CD4-positive, CD25-positive, alpha-beta regulatory T cell (primary cell): ENCODE data around the gene SHC2. TPM values are rescaled to one million over a fixed set of nuclear protein-coding genes. Genes with fewer than 3 reads are reported as not detected.
A peak's percentile ranks its signal among the peaks of the same experiment; 100 is the strongest.
"Not testable (repeated sequence)": the region's sequence is repeated elsewhere in the genome, so short reads cannot be mapped to it uniquely, and the experiment has no call there.

Experiments used
- ATAC-seq, 2 donors: fragments of 150-1000 bp; cut with Tn5 transposase; one replicate each; pipeline ENCODE4 v1.10.0; 2021; ENCODE audit warnings: low read depth in 2 of 2, moderate number of reproducible peaks in 2 of 2, moderate library complexity in 1 of 2
- DNase-seq, 3 donors: peaks; one replicate each; pipeline versions ENCODE4 v3.0.0 to v3.0.0-alpha.2; 2012 to 2022; ENCODE audit warnings: mixed read lengths in 1 of 3
- H3K27ac ChIP-seq: one replicate; pipeline ENCODE4 v1.7.0; 2013; ENCODE audit warnings: mild to moderate bottlenecking, low read length; ENCODE audit not compliant: insufficient read depth, poor library complexity, severe bottlenecking
- H3K27me3 ChIP-seq: one replicate; pipeline ENCODE4 v1.7.0; 2013; ENCODE audit warnings: low read length; ENCODE audit not compliant: control insufficient read depth, insufficient read depth
- H3K36me3 ChIP-seq: one replicate; pipeline ENCODE4 v1.7.0; 2013; ENCODE audit warnings: mild to moderate bottlenecking, low read length, moderate library complexity; ENCODE audit not compliant: control insufficient read depth, insufficient read depth
- H3K4me1 ChIP-seq: 2 replicates; pipeline ENCODE4 v1.7.0; 2013; ENCODE audit warnings: mild to moderate bottlenecking, low read length; ENCODE audit not compliant: insufficient read depth, control insufficient read depth, poor library complexity, severe bottlenecking
- H3K4me3 ChIP-seq: one replicate; pipeline ENCODE4 v1.7.0; 2013; ENCODE audit warnings: low read depth, mild to moderate bottlenecking, low read length, moderate library complexity
- H3K9me3 ChIP-seq, 2 experiments: 1 replicate in 1 of 2; 2 replicates in 1 of 2; pipeline ENCODE4 v1.7.0; 2013; ENCODE audit warnings: low read length in 2 of 2, mild to moderate bottlenecking in 1 of 2, moderate library complexity in 1 of 2; ENCODE audit not compliant: control insufficient read depth in 2 of 2
- H3K27ac Mint-ChIP-seq, 3 donors: one replicate each; pipeline ENCODE4 v1.8.0; 2020 to 2022; ENCODE audit warnings: mild to moderate bottlenecking in 3 of 3, mixed read lengths in 3 of 3, moderate library complexity in 2 of 3
- H3K27me3 Mint-ChIP-seq: one replicate; pipeline ENCODE4 v1.8.0; 2022; ENCODE audit warnings: mild to moderate bottlenecking, mixed read lengths
- H3K36me3 Mint-ChIP-seq: one replicate; pipeline ENCODE4 v1.8.0; 2020; ENCODE audit warnings: mixed read lengths
- H3K4me1 Mint-ChIP-seq, 4 donors: one replicate each; pipeline ENCODE4 v1.8.0; 2020 to 2022; ENCODE audit warnings: mixed read lengths in 4 of 4, mild to moderate bottlenecking in 1 of 4
- H3K4me3 Mint-ChIP-seq, 4 donors: one replicate each; pipeline ENCODE4 v1.8.0; 2020 to 2022; ENCODE audit warnings: mild to moderate bottlenecking in 4 of 4, mixed read lengths in 4 of 4, moderate library complexity in 3 of 4
- H3K9me3 Mint-ChIP-seq, 7 donors: one replicate each; pipeline ENCODE4 v1.8.0; 2020 to 2022; ENCODE audit warnings: mixed read lengths in 7 of 7, mild to moderate bottlenecking in 3 of 7, moderate library complexity in 2 of 7
- polyA plus RNA-seq, 4 donors: library from polyadenylated mRNA; unstranded; fragments of 300-500 nt; fragmentation: Illumina TruSeq; gene quantifications; one replicate each; pipeline ENCODE4 v1.2.3, GENCODE V29; 2021
- total RNA-seq: library from RNA; stranded (reverse); gene quantifications from one replicate; pipeline ENCODE4 v1.2.3, GENCODE V29; 2022

Gene SHC2
- total and polyA plus RNA-seq, 5 donors from 2014 or later = not detected

DNA sequence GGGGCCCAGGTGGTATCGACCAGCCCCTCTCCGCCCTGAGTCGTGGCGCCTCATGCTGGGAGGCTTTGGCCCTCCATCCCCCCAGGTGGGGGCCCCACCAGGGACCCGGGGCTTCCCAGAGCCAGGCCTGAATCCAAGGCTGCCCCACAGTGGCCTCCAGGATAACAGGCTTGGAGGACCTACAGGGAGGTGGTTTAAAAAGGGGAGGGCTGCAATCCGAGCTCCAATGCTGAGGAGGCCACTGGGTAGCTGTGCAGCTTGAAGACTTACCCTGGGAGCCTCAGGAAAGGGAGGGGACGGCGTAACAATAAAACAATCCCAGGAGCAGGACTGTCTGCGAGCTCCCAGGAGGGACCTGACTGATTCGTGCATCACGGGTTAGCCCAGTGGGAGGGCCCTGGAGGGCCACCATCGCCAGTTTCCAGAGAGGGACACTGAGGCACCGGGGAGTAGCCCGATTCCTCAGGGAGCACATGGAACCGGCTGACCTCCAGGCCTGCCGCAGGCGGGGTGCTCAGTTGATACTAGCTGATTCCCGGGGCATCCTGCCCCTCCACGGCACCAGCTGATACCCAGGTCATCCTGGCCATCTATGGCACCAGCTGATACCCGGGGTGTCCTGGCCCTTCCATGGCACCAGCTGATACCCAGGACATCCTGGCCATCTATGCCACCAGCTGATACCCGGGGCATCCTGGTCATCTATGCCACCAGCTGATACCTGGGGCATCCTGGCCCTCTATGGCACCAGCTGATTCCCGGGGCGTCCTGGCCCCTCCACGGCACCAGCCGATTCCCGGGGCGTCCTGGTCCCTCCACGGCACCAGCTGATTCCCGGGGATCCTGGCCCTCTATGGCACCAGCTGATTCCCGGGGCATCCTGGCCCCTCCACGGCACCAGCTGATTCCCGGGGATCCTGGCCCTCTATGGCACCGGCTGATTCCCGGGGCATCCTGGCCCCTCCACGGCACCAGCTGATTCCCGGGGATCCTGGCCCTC is 48.2 kb downstream of the SHC2 start:
- ATAC-seq (no peak), DNase-seq (no peak)
- H3K4me1 ChIP-seq = peaks cover 18% of the 10 kb centered on the region
- H3K9me3 ChIP-seq = no peaks in the 10 kb centered on the region
- H3K27me3 Mint-ChIP-seq = peaks cover 12% of the 10 kb centered on the region
- H3K27me3 ChIP-seq = no peaks in the 10 kb centered on the region
- H3K4me1 Mint-ChIP-seq = peaks cover 0 to 6% (median 4%) of the 10 kb centered on the region in 4 donors
- no peak overlapping the region for H3K4me3 Mint-ChIP-seq
- no peak overlapping the region for H3K27ac Mint-ChIP-seq
- H3K27ac ChIP-seq = no peak overlapping the region
- H3K36me3 ChIP-seq = no peaks in the 10 kb centered on the region
- H3K9me3 Mint-ChIP-seq = peaks cover 0 to 3% (median 0%) of the 10 kb centered on the region in 7 donors
- no peak overlapping the region for H3K4me3 ChIP-seq
- H3K36me3 Mint-ChIP-seq = no peaks in the 10 kb centered on the region

DNA sequence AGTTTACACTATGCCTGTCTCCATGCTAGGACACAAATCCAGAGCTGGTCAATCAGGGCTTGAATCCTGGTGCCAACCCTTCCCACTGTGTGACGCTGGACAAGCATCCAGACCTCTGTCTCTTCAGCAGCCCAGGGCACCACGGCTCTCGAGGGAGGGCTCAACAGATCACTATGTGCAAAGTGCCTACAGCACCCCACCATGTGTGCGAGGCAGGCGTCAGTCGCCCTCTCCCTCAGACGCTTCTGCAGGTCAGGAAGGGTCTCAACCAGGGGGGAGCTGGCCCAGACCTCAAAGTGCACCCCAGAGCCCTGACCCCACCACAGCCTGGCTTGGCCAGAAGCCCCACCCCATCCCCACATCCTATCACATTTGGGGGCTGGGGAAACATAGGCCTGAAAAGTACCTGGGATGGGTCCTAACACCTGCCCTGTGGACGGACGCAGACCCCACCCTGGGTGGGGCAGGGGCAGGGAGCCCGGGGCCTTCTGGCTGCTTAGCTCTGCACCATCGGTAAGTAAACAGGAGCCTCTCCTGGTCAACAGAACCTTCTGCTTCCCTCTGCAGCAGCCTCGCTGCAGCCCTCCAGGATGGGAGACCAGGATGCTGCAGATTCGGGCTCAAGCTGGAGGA is 49.0 kb downstream of the SHC2 start:
- Histone ChIP-seq H3K27me3 (no peaks in the 10 kb centered on the region), H3K27ac (no peak overlapping the region), H3K9me3 (no peaks in the 10 kb centered on the region), H3K4me3 (no peak overlapping the region), H3K4me1 (peaks cover 18% of the 10 kb centered on the region), H3K36me3 (no peaks in the 10 kb centered on the region)
- no peak for DNase-seq
- Mint-ChIP-seq H3K4me1 (peaks cover 0 to 6% (median 4%) of the 10 kb centered on the region in 4 donors), H3K27me3 (peaks cover 12% of the 10 kb centered on the region), H3K9me3 (peaks cover 0 to 3% (median 0%) of the 10 kb centered on the region in 7 donors), H3K36me3 (no peaks in the 10 kb centered on the region), H3K4me3 (no peak overlapping the region), H3K27ac (no peak overlapping the region)
- ATAC-seq = no peak

DNA sequence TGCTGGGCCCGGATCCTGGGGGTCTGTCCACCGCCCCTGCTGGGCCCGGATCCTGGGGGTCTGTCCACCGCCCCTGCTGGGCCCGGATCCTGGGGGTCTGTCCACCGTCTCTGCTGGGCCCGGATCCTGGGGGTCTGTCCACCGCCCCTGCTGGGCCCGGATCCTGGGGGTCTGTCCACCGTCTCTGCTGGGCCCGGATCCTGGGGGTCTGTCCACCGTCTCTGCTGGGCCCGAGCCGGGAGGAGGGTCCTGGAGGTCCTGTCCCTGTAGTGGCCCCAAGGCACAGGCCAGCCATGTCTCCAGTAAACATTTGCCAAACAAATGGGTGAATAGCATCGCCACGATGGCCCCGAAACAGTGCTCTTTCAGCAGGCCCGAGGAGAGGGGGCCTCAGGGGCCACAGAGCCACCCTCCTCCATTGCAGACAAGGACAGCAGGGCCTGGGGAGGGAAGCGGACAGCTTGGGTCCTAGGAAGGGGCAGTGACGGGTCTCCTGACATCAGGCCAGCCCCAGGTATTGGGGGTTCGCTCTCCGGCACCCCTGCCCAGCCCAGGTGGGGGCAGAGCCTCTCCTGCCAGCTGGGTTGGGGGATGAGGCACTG is 49.6 kb downstream of the SHC2 start:
- peaks cover 18% of the 10 kb centered on the region for H3K4me1 ChIP-seq
- H3K27me3 Mint-ChIP-seq = peaks cover 12% of the 10 kb centered on the region
- not testable (repeated sequence) for H3K4me1 Mint-ChIP-seq, H3K27ac Mint-ChIP-seq, H3K27ac ChIP-seq, H3K36me3 Mint-ChIP-seq, H3K4me3 ChIP-seq, H3K36me3 ChIP-seq, H3K27me3 ChIP-seq, H3K4me3 Mint-ChIP-seq, DNase-seq, ATAC-seq, H3K9me3 Mint-ChIP-seq, H3K9me3 ChIP-seq

DNA sequence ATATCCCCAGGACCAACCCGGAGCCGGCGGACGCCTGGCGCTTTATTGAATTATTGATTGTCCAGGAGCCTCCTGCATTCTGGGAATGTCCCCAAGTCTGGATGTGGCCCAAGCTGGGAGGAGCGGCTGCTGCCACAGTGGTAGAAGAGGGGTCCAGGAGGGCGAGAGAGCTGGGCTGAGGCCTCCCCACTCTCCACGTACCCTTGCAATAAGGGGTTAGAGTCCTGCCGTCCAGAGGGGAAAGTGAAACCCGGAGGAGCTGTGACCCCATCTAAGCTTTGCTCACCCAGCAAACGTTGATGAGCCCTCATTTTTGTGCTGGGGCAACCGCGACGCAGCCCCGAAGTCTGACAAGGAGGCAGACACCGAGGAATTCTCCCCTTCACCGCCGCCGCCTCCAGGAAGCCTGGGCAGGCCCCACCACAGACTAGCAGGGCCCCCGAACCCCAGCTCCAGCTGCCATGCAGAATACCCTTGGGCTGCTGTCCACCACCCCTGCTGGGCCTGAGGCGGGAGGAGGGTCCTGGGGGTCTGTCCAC is 50.5 kb downstream of the SHC2 start:
- DNase-seq = no peak
- Mint-ChIP-seq H3K36me3 (no peaks in the 10 kb centered on the region), H3K4me3 (no peak overlapping the region), H3K27ac (no peak overlapping the region), H3K9me3 (peaks cover 0 to 3% (median 0%) of the 10 kb centered on the region in 7 donors), H3K4me1 (peaks cover 0 to 6% (median 4%) of the 10 kb centered on the region in 4 donors), H3K27me3 (peaks cover 16% of the 10 kb centered on the region)
- Histone ChIP-seq H3K4me1 (peaks cover 18% of the 10 kb centered on the region), H3K4me3 (no peak overlapping the region), H3K27ac (no peak overlapping the region), H3K36me3 (no peaks in the 10 kb centered on the region), H3K27me3 (no peaks in the 10 kb centered on the region), H3K9me3 (no peaks in the 10 kb centered on the region)
- ATAC-seq = no peak

- Mint-ChIP-seq H3K4me3 (peak overlapping the region; percentile 44 to 84 (median 80)), H3K27me3 (peaks cover 16% of the 10 kb centered on the region), H3K4me1 (peaks cover 0 to 6% (median 4%) of the 10 kb centered on the region in 4 donors), H3K27ac (peak overlapping the region in 1 of 3 donors; percentile 35), H3K36me3 (no peaks in the 10 kb centered on the region), H3K9me3 (peaks cover 0 to 3% (median 0%) of the 10 kb centered on the region in 7 donors)
- no peak overlapping the region for H3K27ac ChIP-seq
- H3K36me3 ChIP-seq = no peaks in the 10 kb centered on the region
- peaks cover 18% of the 10 kb centered on the region for H3K4me1 ChIP-seq
- no peak overlapping the region for H3K4me3 ChIP-seq
- ATAC-seq = peak in 1 of 2 donors; percentile 22
- DNase-seq = no peak
- H3K9me3 ChIP-seq = no peaks in the 10 kb centered on the region
- H3K27me3 ChIP-seq = no peaks in the 10 kb centered on the region
Observed at GRCh38 chr19:409516-410242, 51.2 kb downstream of the SHC2 start.

DNA sequence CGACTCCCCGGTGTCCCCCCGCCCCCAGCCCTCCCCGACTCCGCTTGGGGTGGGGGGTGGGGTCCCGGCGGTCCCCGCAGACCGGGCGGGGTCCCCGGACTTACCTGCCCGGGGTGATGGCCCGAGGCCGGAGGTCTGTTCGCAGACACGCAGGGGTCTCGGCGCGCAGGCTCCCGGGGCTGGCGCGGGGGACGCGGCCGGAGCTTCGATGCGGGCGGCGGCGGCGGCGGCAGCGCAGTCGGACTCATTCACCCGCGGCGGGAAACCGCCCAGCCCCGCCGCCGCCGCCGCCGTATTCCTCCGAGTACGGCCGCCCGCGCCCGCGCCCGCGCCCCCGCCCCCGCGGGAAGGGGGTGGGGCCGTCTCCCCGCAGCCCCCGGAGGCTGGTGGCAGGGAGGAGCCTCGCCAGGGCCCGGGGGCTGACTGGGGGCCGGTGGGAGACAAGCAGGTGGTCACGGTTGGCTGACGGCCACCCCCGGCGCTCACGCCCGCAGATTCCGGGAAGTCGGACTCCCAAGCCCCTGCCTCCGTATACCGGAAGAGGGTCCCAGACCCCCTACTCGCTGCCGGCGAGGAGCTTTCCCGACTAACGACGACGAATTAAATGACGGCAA is 51.8 kb downstream of the SHC2 start, which contains the start of gene C2CD4C:
TSS of gene C2CD4C (minus strand) at position 246 of the 614 bp plus-strand sequence. CDS start 786 bp downstream, outside the sequence.
- no peak for ATAC-seq
- H3K27me3 Mint-ChIP-seq = peaks cover 16% of the 10 kb centered on the region
- H3K27ac Mint-ChIP-seq = peak within 1 kb of the TSS in 1 of 3 donors; percentile 35
- H3K36me3 Mint-ChIP-seq = no peaks in the 10 kb centered on the region
- DNase-seq = no peak
- peaks cover 18% of the 10 kb centered on the region for H3K4me1 ChIP-seq
- no peaks in the 10 kb centered on the region for H3K27me3 ChIP-seq
- no peak within 1 kb of the TSS for H3K4me3 ChIP-seq
- H3K9me3 Mint-ChIP-seq = peaks cover 0 to 3% (median 0%) of the 10 kb centered on the region in 7 donors
- H3K9me3 ChIP-seq = no peaks in the 10 kb centered on the region
- peak within 1 kb of the TSS; percentile 44 to 84 (median 80) for H3K4me3 Mint-ChIP-seq
- H3K36me3 ChIP-seq = no peaks in the 10 kb centered on the region
- no peak within 1 kb of the TSS for H3K27ac ChIP-seq
- peaks cover 0 to 6% (median 4%) of the 10 kb centered on the region in 4 donors for H3K4me1 Mint-ChIP-seq
